GM18517 (cell line): ENCODE measurements around the gene CEP170B.
"Not testable (repeated sequence)": the region's sequence is repeated elsewhere in the genome, so short reads cannot be mapped to it uniquely, and the experiment has no call there.

Experiments
- ATAC-seq: cut with Tn5 transposase; IDR thresholded peaks from one replicate; pipeline ENCODE4 v1.9.1; 2021; ENCODE audit warnings: mild to moderate bottlenecking, moderate library complexity; ENCODE audit not compliant: unreplicated experiment

Gene CEP170B

DNA sequence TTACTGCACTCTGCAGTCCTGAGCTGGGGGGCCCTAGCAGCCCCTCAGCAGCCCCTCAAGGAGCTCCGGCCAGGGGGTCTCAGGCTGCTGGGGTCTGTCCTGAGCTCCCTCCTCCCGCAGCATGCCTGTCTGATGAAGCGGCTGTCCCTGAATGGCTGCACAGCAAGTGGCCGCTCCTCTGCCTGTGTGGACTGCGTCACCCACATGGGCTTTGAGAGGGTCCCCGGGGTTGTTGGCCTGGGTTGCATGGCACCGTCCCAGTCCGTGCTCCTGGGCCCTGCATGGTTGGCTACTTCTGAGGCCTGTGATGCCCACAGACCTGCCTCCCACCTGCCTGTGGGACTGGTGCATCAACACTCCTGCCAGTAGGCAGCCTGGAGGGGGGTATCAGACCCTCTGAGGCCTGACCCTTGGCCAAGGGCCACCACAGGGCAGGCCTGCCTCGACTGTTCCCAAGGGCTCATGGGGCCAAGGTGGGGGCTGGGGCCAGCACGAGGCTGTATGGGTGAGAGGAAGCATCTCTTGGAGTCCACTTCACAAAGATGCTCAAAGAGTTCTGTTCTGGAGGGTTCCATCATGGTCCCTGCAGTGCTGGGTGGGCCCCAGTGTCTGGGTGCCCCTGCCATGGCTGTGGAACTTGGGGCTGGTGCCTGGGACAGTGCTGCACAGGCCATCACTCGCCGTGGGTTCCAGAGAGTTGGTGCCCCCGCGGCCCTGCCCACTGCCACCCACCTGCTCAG is 12.2 kb downstream of the CEP170B start:
- ATAC-seq: no peak

- no peak for ATAC-seq
These were observed 12.9 kb downstream of the CEP170B start for GRCh38 chr14:104877806-104878550.

- ATAC-seq: no peak
These were observed 13.5 kb downstream of the CEP170B start for GRCh38 chr14:104878582-104878981.

DNA sequence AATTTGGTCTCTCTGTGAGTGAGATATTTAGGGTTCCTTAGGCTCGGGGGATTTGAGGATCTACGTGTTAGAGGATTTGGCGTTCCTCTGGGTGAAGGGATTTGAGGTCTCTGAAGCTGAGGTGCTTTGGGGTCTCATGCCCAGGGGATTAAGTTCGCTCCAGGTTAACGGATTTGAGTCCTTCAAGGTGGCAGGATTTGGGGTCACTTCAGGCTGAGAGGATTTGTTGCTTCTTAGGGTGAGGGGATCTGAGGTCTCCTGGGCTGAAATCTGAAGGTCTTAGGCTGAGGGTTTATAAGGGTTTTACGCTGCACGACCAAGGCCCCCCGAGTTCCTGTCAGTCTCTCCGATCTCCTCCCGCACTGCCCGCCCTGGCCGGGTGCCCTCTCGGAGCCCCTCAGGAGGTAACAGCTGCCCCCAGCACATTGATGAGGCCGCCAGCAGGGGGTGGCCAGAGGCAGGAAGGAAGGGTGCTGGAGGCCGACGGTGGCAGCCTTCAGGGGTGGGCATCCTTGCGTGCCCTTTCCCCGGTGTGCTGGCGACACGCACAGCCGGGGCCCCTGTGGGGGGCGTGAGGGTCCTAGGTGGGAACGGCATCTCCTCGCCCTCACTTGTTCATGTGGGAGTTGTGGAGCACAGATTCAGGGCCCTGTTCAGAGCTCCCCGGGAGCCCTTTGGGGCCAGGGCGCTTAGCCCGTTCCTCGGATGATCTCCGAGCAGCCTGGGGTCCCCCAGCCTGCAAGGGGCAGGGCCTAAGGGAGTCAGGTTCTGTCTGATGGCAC is 14.3 kb downstream of the CEP170B start:
- ATAC-seq: no peak

DNA sequence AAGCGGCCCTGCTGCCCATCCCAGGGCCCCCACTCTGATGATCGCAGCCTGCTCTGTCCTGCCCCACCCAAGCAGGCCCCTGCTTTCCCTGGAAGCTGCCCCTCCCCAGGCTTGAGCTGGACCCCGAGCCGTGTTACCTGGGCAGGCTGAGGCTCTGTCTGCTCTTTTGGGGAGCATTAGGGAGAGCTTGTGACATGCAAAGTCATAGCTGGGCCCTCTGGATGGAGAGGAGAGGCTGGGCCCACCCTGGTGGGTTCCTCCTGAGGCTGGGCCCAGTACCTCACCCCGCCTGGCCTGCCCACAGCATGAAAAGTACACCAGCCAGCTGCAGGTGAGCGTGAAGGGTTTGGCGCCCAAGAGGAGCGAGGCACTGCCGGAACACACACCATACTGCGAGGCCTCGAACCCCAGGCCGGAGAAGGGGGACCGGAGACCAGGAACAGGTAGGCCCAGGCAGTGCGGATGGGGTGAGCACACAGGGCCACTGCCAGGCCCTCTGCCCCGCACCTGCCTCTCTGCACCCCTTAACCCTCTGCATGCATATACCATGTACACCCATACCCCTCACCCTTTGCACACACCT is 15.0 kb downstream of the CEP170B start:
- ATAC-seq: no peak

DNA sequence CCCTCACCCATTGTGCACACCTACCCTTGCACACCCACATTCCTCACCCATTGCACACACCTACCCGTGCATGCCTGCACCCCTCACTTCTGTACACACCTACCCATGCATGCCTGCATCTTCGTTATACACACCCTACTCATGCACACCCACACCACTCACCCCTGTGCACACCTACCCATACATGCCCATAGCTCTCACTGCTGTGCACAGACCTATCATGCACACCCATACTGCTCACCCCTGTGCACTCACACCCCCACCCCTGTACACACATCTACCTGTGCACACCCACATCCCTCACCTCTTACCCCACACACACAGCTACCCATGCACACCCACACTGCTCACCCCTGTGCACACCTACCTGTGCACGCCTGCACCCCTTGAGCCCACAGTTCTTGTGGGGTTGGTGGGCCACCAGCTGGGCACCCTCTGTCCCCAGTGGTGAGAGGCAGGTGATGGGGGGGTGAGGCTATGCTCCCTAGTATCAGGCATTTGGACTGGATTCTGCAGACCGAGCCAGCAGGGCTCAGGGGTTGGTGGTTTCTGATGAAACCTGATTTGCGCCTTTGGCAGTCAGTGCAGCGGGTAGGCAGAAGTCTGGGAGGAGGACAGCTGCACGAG is 15.6 kb downstream of the CEP170B start:
- ATAC-seq: no peak

DNA sequence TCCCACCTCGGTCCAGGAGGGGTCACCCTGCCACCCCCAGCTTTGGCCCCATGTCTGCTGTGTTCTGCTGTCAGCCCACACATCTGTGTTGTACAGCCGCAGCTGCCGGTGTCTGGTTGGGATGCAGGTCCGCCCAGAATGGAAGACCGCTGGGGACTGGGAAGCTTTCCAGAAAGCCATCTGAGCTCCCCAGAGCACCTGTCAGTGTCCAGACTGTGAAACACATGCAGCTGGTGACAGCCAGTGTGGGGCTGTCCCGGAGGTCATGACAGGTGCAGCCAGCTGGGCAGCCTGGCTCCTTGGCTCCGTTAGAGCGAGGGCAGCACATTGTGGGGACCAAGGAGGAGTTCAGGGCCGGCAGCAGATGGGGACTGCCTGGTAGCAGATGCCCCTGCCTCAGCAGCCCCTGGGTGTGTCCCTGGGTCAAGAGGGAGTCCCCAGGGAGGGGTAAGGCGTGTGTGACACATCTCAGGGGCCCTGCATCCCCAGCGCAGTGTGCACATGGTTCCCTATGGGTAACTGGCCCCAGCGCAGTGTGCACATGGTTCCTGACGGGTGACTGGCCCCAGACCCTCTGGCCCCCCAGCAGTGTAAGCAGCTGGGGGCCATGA is 16.4 kb downstream of the CEP170B start:
- no peak for ATAC-seq

DNA sequence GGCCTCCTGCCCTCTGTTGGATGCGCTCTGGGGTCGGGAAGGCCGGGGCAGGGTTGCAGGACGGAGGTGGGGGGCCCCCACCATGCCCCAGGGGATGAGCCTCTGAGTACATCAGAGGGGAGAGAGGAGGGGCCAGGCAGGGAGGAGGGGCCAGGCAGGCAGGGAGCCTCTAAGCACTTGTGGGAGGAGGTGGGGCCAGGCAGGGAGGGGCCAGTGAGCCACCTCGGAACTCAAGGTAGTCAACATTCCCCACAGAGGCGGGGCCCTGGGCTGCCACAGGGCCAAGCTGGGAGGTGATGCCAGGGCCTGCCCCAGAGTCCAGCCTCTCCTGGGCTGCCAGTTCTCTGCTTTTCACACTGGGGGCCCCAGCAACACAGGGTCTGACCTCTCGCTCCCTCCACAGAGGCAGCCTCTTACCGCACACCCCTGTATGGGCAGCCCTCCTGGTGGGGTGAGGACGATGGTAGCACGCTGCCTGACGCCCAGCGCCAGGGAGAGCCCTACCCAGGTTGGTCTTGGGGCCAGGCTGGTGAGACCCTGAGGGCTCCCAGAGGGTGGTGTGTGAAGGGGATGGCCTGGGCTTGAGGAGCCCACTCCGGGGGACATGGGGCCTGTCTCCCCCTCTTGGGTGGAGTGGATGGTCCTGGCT is 17.4 kb downstream of the CEP170B start:
- ATAC-seq: no peak

DNA sequence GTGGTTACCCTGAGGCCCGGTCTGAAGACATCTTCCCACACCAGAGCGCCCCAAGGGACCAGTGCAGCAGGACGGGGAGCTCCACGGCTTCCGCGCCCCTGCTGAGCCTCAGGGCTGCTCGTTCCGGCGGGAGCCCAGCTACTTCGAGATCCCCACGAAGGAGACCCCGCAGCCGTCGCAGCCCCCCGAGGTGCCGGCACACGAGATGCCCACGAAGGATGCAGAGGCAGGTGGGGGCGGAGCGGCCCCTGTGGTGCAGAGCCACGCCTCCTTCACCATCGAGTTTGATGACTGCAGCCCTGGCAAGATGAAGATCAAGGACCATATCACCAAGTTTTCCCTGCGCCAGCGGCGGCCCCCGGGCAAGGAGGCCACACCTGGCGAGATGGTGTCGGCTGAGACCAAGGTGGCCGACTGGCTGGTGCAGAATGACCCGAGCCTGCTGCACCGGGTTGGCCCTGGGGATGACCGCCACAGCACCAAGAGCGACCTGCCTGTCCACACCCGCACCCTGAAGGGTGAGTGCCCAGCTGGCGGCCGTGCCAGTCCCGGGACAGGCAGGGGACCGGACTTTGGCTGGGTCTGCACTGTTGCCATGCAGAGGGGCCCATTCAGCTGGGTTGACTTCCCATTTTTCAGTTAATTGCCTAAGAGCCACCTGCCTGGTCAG is 18.1 kb downstream of the CEP170B start:
- no peak for ATAC-seq

GRCh38 chr14:104883681-104884361 is 18.8 kb downstream of the CEP170B start:
- no peak for ATAC-seq

GRCh38 chr14:104884381-104884780 is 19.3 kb downstream of the CEP170B start:
- ATAC-seq: not testable (repeated sequence)

DNA sequence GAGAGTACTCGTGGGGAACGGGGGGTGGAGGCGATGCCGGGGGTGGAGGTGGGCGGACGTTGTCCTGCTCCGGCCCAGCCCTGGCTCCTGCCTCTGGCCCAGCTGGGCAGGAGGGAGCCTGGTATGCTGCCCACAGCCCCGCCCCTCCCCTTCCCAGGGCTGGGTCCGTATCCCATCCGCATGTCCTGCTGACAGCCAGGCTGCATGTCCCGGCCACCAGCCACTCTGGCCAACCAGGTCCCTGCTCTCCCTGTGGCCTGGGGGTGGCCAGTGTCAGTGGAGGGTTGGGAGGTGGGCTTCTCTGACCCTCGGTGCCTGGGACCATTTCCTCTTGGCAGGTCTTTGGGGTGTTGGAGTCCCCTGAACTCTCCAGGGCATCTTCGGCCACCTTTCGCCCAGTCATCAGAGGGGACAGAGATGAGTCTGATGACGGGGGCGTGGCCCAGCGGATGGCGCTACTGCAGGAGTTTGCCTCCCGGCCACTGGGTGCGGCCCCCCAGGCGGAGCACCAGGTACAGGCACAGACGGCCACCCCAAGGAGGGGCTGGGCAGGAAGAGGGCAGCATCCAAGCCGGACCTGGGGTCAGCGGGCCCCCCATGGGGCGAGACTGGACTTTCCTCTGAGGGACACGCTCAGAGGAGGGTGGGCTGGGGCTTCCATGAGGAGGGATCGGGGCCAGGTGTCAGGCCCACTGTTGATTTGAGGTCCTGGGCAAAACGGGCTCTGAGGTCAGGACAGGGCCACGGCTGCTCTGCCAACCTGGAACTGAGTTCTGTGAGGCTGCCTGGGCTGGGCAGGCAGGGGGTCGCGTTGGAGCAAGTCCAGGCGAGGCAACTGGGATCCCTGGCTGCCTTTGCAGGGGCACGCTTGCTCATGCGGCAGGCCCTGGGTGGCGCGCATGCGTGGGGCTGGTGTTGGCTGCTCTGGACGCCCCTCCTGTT is 20.2 kb downstream of the CEP170B start:
- no peak for ATAC-seq

GRCh38 chr14:104885973-104886689 is 21.1 kb downstream of the CEP170B start:
- ATAC-seq: no peak

DNA sequence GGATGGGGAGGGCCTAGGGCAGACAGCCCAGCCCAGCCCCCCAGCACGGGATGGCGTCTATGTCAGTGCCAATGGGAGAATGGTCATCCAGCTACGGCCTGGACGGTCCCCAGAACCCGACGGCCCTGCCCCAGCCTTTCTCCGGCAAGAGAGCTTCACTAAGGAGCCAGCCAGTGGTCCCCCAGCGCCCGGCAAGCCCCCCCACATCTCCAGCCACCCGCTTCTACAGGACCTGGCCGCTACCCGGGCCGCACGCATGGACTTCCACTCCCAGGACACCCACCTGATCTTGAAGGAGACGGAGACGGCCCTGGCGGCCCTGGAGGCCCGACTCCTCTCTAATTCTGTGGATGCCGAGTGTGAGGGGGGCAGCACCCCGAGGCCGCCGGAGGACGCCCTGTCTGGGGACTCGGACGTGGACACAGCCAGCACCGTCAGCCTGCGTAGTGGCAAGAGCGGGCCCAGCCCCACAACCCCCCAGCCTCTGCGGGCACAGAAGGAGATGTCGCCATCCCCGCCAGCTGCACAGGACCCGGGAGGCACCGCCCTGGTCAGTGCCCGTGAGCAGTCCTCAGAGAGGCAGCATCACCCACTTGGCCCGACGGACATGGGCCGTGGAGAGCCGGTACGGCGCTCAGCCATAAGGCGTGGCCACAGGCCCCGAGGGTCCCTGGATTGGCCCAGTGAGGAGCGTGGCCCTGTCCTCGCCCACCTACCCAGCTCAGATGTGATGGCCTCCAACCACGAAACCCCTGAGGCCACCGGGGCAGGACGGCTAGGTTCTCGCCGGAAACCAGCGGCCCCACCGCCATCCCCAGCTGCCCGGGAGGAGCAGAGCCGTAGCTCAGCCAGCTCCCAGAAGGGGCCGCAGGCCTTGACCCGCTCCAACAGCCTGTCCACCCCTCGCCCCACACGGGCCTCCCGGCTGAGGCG is 21.9 kb downstream of the CEP170B start:
- ATAC-seq: no peak

- ATAC-seq: no peak
These were observed 22.8 kb downstream of the CEP170B start for GRCh38 chr14:104887623-104888488.
